Astrocyte (in vitro differentiated cells and primary cell): ENCODE data around the gene HTT-AS. TPM values are rescaled to one million over a fixed set of nuclear protein-coding genes. Genes with fewer than 3 reads are reported as not detected.

Experiments used
- DNase-seq: peaks from one replicate; pipeline ENCODE4 v3.0.0-alpha.2; 2010; ENCODE audit warnings: low read depth
- FAIRE-seq: peaks from 2 replicates; lab custom pipeline; 2011; peaks lifted over from hg19 to GRCh38; lab: Jason Lieb, UNC
- H2AFZ ChIP-seq: 2 replicates; pipeline ENCODE4 v1.6.0; 2012; ENCODE audit warnings: low read depth, low read length, inconsistent platforms
- H3K27ac ChIP-seq: 2 replicates; pipeline ENCODE4 v1.5.1; 2011; ENCODE audit warnings: low read depth, low read length, inconsistent platforms
- H3K27me3 ChIP-seq: 2 replicates; pipeline ENCODE4 v1.6.0; 2011; ENCODE audit warnings: low read length, inconsistent platforms; ENCODE audit not compliant: insufficient read depth
- H3K36me3 ChIP-seq: 2 replicates; pipeline ENCODE4 v1.5.1; 2011; ENCODE audit warnings: low read length, inconsistent platforms; ENCODE audit not compliant: insufficient read depth
- H3K4me1 ChIP-seq: 2 replicates; pipeline ENCODE4 v1.5.1; 2011; ENCODE audit warnings: low read length, inconsistent platforms; ENCODE audit not compliant: insufficient read depth
- H3K4me2 ChIP-seq: 2 replicates; pipeline ENCODE4 v1.6.0; 2012; ENCODE audit warnings: low read length, inconsistent platforms
- H3K4me3 ChIP-seq: 2 replicates; pipeline ENCODE4 v1.5.1; 2011; ENCODE audit warnings: low read depth, mild to moderate bottlenecking, low read length, inconsistent platforms; ENCODE audit not compliant: insufficient read depth
- H3K79me2 ChIP-seq: 2 replicates; pipeline ENCODE4 v1.6.0; 2012; ENCODE audit warnings: mild to moderate bottlenecking, low read length, inconsistent platforms; ENCODE audit not compliant: insufficient read depth
- H3K9ac ChIP-seq: 2 replicates; pipeline ENCODE4 v1.6.0; 2012; ENCODE audit warnings: mild to moderate bottlenecking, low read length, inconsistent platforms
- H3K9me3 ChIP-seq: 2 replicates; pipeline ENCODE4 v1.5.1; 2012; ENCODE audit warnings: low read depth, mild to moderate bottlenecking, low read length, inconsistent platforms; ENCODE audit not compliant: insufficient read depth
- H4K20me1 ChIP-seq: 2 replicates; pipeline ENCODE4 v1.6.0; 2012; ENCODE audit warnings: low read length, inconsistent platforms; ENCODE audit not compliant: insufficient read depth
- H3K27ac Mint-ChIP-seq: one replicate; pipeline ENCODE4 v1.8.0; 2021; ENCODE audit warnings: mild to moderate bottlenecking, mixed read lengths; ENCODE audit not compliant: unreplicated experiment
- H3K27me3 Mint-ChIP-seq: one replicate; pipeline ENCODE4 v1.8.0; 2021; ENCODE audit warnings: low read depth, mixed read lengths; ENCODE audit not compliant: unreplicated experiment
- H3K36me3 Mint-ChIP-seq: one replicate; pipeline ENCODE4 v1.8.0; 2021; ENCODE audit warnings: low read depth, mixed read lengths; ENCODE audit not compliant: unreplicated experiment
- H3K4me1 Mint-ChIP-seq: one replicate; pipeline ENCODE4 v1.8.0; 2021; ENCODE audit warnings: low read depth, mixed read lengths; ENCODE audit not compliant: unreplicated experiment
- H3K4me3 Mint-ChIP-seq: one replicate; pipeline ENCODE4 v1.8.0; 2021; ENCODE audit warnings: mild to moderate bottlenecking, moderate library complexity, mixed read lengths; ENCODE audit not compliant: unreplicated experiment
- H3K9me3 Mint-ChIP-seq: one replicate; pipeline ENCODE4 v1.8.0; 2021; ENCODE audit warnings: mild to moderate bottlenecking, mixed read lengths; ENCODE audit not compliant: unreplicated experiment
- EZH2 ChIP-seq: IDR thresholded peaks from 2 replicates; pipeline ENCODE4 v1.6.1; 2012; ENCODE audit warnings: mild to moderate bottlenecking, low read length, inconsistent platforms; ENCODE audit not compliant: insufficient read depth
- total RNA-seq: library from RNA; stranded (reverse); gene quantifications from 2 replicates; pipeline ENCODE4 v1.2.1, GENCODE V29; 2021
- TF ChIP-seq, protein P1 (sequence below): IDR thresholded peaks from 2 replicates; pipeline ENCODE4 v1.5.1; 2011; ENCODE audit warnings: low read depth, mild to moderate bottlenecking, inconsistent platforms, low read length, moderate library complexity; ENCODE audit not compliant: insufficient read depth

The HTT-AS gene
- total RNA-seq, 1 donor from 2014 or later, result not detected

DNA sequence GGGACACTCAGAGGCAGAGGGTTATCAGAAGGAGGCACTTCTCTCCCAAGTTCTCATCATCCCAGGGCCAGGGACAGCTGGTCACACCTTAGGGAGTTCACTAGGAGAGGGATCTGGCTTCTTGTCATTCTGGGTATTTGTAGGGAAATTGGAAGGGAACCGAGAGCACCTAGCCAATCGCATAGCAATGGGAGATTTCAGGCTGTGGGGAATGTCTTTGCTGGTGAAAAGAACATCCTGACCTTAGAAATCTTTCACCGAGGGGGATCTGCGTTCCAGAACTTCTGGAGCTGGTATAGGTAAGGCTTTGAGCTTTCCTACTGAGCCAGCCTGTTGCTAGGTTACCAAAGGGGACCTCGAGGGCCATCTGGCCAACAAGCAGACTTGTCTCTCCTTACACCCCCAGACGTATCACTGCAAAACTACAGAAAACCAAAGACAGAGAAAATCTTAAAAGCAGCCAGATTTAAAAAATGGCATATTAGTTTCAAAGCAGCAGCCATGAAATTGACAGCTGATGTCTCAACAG is 6.8 kb downstream of the HTT-AS start:
- Histone ChIP-seq H3K4me1 (peaks cover 8% of the 10 kb centered on the region), H3K9me3 (no peaks in the 10 kb centered on the region), H3K4me3 (no peak overlapping the region), H3K27ac (no peak overlapping the region), H3K9ac (no peak overlapping the region), H4K20me1 (no peaks in the 10 kb centered on the region), H3K79me2 (no peaks in the 10 kb centered on the region), H3K4me2 (no peak overlapping the region), H3K27me3 (no peaks in the 10 kb centered on the region), H2AFZ (no peak overlapping the region), H3K36me3 (no peaks in the 10 kb centered on the region)
- H3K4me1 Mint-ChIP-seq, result peaks cover 10% of the 10 kb centered on the region
- no peak overlapping the region for H3K27ac Mint-ChIP-seq
- FAIRE-seq (no peak), DNase-seq (no peak)
- TF ChIP-seq EZH2, result no peak
- peaks cover 16% of the 10 kb centered on the region for H3K9me3 Mint-ChIP-seq
- H3K4me3 Mint-ChIP-seq, result no peak overlapping the region
- peaks cover 12% of the 10 kb centered on the region for H3K27me3 Mint-ChIP-seq
- H3K36me3 Mint-ChIP-seq, result peaks cover 1% of the 10 kb centered on the region

DNA sequence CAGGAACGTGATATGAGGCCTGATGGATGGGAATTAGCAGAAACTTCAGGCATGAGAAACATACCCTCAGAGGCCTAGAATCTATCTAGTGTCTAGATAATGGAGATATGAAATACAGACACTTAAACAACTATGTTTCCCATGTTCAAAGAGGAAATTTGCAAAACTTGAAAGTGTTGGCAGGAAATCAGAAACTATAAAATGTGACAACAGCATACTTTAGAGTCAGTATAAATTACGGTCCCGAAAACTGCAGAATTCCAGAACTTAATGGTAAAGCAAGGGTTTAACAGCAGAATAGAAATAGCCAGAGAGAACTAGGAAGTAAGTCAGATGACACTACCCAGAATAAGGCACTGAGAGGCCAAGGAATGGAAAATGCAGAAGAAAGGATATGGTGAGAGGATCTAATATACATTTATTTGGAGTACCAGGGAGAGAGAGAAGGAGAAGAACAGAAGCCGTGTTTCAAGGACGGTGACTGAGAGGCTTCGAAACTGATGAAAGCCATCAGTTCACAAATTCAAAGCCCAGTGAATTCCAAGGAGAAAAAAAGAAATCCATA is 7.4 kb downstream of the HTT-AS start:
- H3K36me3 ChIP-seq, result no peaks in the 10 kb centered on the region
- H3K27ac Mint-ChIP-seq, result no peak overlapping the region
- no peak overlapping the region for H3K4me3 ChIP-seq
- H3K9me3 ChIP-seq, result no peaks in the 10 kb centered on the region
- H3K79me2 ChIP-seq, result no peaks in the 10 kb centered on the region
- H3K36me3 Mint-ChIP-seq, result peaks cover 1% of the 10 kb centered on the region
- no peak overlapping the region for H3K4me2 ChIP-seq
- H3K9ac ChIP-seq, result no peak overlapping the region
- peaks cover 20% of the 10 kb centered on the region for H3K9me3 Mint-ChIP-seq
- H4K20me1 ChIP-seq, result no peaks in the 10 kb centered on the region
- no peak overlapping the region for H2AFZ ChIP-seq
- no peak overlapping the region for H3K4me3 Mint-ChIP-seq
- FAIRE-seq, result no peak
- no peak overlapping the region for H3K27ac ChIP-seq
- H3K4me1 Mint-ChIP-seq, result peaks cover 15% of the 10 kb centered on the region
- TF ChIP-seq EZH2, result no peak
- TF ChIP-seq, protein P1, sequence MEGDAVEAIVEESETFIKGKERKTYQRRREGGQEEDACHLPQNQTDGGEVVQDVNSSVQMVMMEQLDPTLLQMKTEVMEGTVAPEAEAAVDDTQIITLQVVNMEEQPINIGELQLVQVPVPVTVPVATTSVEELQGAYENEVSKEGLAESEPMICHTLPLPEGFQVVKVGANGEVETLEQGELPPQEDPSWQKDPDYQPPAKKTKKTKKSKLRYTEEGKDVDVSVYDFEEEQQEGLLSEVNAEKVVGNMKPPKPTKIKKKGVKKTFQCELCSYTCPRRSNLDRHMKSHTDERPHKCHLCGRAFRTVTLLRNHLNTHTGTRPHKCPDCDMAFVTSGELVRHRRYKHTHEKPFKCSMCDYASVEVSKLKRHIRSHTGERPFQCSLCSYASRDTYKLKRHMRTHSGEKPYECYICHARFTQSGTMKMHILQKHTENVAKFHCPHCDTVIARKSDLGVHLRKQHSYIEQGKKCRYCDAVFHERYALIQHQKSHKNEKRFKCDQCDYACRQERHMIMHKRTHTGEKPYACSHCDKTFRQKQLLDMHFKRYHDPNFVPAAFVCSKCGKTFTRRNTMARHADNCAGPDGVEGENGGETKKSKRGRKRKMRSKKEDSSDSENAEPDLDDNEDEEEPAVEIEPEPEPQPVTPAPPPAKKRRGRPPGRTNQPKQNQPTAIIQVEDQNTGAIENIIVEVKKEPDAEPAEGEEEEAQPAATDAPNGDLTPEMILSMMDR, result no peak
- peaks cover 8% of the 10 kb centered on the region for H3K4me1 ChIP-seq
- no peaks in the 10 kb centered on the region for H3K27me3 ChIP-seq
- H3K27me3 Mint-ChIP-seq, result peaks cover 12% of the 10 kb centered on the region
- no peak for DNase-seq

DNA sequence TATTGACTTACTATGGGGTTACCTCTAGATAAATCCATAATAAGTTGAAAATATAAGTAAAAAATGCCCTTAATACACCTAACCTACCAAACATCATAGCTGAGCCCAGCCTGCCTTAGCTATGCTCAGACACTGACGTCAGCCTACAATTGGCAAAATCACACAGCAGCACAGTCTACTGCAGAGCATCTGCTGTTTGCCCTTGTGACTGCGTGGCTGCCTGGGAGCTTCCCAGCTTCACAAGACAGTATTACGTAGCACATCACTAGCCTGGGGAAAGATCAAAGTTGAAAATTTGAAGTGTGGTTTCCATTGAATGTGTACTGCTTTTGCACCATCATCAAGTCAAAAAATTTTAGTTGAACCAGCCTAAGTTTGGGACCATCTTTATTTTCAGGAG is 8.8 kb downstream of the HTT-AS start:
- TF ChIP-seq EZH2, result no peak
- TF ChIP-seq, protein P1, result no peak
- no peak for DNase-seq
- H3K4me3 Mint-ChIP-seq, result no peak overlapping the region

More for the DNA sequence above, 8.8 kb downstream of the HTT-AS start:
- Histone ChIP-seq H4K20me1 (no peaks in the 10 kb centered on the region), H3K79me2 (no peaks in the 10 kb centered on the region), H3K4me2 (no peak overlapping the region), H3K9ac (no peak overlapping the region), H3K27me3 (no peaks in the 10 kb centered on the region), H3K4me1 (peaks cover under 1% of the 10 kb centered on the region), H2AFZ (no peak overlapping the region), H3K36me3 (no peaks in the 10 kb centered on the region), H3K4me3 (no peak overlapping the region), H3K9me3 (no peaks in the 10 kb centered on the region), H3K27ac (no peak overlapping the region)
- H3K4me1 Mint-ChIP-seq, result peaks cover 10% of the 10 kb centered on the region
- FAIRE-seq, result no peak
- H3K27me3 Mint-ChIP-seq, result peaks cover 12% of the 10 kb centered on the region
- H3K9me3 Mint-ChIP-seq, result peaks cover 20% of the 10 kb centered on the region
- H3K27ac Mint-ChIP-seq, result no peak overlapping the region
- peaks cover 1% of the 10 kb centered on the region for H3K36me3 Mint-ChIP-seq
